Ovary (tissue), 3 donors: Measurements from ENCODE around the gene DOC2A.

Source experiments
- CTCF ChIP-seq, 3 donors: fragments of 450-650 bp in 2 of 3; fragments of 200-600 bp in 1 of 3; IDR thresholded peaks; one replicate each; pipeline versions ENCODE4 v1.5.1 to v1.8.0; 2016 to 2022; ENCODE audit warnings: antibody characterized with exemption in 3 of 3, mild to moderate bottlenecking in 1 of 3
- EP300 ChIP-seq: sonication (generic); formaldehyde crosslinking; IDR thresholded peaks from one replicate; pipeline ENCODE4 v1.6.1; 2017; ENCODE audit warnings: antibody characterized with exemption
- POLR2A ChIP-seq: fragments of 450-650 bp; IDR thresholded peaks from one replicate; pipeline ENCODE4 v1.6.1; 2017; ENCODE audit warnings: antibody characterized with exemption, mild to moderate bottlenecking, moderate library complexity
- donor health status: DM: no; HTN: no; CAD: no.

GRCh38 chr16:30032083-30032819 is 21.4 kb upstream of the DOC2A start:
- TF ChIP-seq CTCF (IDR thresholded peaks at IDR 0.05) (peak; percentile 46 to 50 (median 47)), POLR2A (no peak), EP300 (no peak)
